ENCODE results near the gene HPN.
A peak's percentile ranks its signal among the peaks of the same experiment; 100 is the strongest.

The HPN gene

GRCh38 chr19:35060160-35060855 lies 18.8 kb downstream of the HPN start:
- POLR2A ChIA-PET (ENCODE audit: low non-redundant PET) = no interaction called here
- no peak for DNase-seq (ENCODE audit: low spot score)
- CTCF ChIA-PET = interaction anchor here (0.5 to 0.8 kb wide), 3 partner anchors 32 to 273 kb away, joined by 3 read pairs; no protein-coding TSS in a partner anchor
- TF ChIP-seq CTCF (conservative IDR thresholded peaks at IDR 0.05; ENCODE audit: low read depth) = no peak
- H3K27ac ChIP-seq = no peak overlapping the region

GRCh38 chr19:35061583-35062373 lies 20.3 kb downstream of the HPN start:
- ChIA-PET POLR2A (ENCODE audit: low non-redundant PET) (no interaction called here), CTCF (no interaction called here)
- no peak for TF ChIP-seq CTCF (conservative IDR thresholded peaks at IDR 0.05; ENCODE audit: low read depth)
- DNase-seq (ENCODE audit: low spot score) = no peak
- no peak overlapping the region for H3K27ac ChIP-seq

DNA sequence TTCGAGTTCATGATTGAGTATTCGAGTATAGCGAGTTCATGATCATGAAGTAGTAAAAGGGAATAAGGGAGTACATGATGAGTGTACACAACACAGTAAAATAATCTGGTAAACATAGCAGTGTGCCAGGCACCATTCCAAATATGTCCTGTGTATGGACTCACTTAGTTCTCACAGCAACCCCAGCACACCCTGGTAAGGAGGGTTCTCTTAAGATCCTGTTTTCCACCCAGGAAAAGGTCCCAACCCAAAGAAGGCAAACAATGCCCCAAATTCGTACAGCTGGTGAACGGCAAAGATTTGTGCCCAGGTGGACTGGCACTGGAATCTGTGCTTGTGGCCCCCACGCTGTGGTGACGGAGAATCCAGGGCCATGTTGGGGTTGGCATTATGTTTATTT lies 21.4 kb downstream of the HPN start:
- TF ChIP-seq CTCF (conservative IDR thresholded peaks at IDR 0.05; ENCODE audit: low read depth) = no peak
- no peak for DNase-seq (ENCODE audit: low spot score)
- no peak overlapping the region for H3K27ac ChIP-seq
- POLR2A ChIA-PET (ENCODE audit: low non-redundant PET) = no interaction called here
- CTCF ChIA-PET = no interaction called here

DNA sequence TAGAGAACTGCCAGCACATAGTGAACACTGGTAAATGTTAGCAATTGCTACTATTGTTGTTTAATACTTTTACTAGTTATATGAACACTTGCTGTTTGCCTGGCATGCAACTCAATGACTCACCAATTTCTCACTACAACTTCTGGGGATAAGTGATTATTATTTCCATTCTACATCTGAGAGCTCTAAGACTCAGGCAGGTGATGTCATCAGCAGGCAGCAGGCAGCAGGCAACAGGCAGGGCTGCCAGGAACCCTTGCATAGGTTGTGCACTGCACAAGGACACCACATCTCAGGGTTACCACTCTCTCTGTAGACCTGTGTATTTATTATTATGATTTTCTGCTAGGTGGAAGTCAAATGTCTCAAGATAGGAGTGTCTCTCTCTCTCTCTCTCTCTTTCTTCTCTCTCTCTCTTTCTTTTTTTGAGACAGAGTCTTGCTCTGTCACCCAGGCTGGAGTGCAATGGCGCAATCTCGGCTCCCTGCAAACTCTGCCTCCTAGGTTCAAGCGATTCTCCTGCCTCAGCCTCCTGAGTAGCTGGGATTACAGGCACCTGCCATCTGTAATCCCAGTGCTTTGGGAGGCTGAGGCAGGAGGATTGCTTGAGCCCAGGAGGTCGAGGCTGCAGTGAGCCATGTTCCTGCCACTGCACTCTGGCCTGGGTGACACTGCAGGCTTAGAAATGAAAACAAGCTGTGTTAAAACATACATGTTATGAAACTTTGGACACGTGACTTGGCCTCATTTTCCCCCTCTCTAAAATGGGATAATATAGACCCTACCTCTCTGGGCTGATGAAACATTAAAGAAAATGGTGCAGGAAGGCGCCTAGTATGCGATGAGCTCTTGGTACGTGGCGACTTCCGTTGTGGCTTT lies 22.7 kb downstream of the HPN start:
- no peak for TF ChIP-seq CTCF (conservative IDR thresholded peaks at IDR 0.05; ENCODE audit: low read depth)
- peak; percentile 63 for DNase-seq (ENCODE audit: low spot score)
- no peak overlapping the region for H3K27ac ChIP-seq
- ChIA-PET POLR2A (ENCODE audit: low non-redundant PET) (interaction anchor here (0.6 kb wide), 1 partner anchor 95 kb away, joined by 5 read pairs; no protein-coding TSS in a partner anchor), CTCF (interaction anchor here (1.1 kb wide), 1 partner anchor 9 kb away, joined by 8 read pairs; no protein-coding TSS in a partner anchor)

DNA sequence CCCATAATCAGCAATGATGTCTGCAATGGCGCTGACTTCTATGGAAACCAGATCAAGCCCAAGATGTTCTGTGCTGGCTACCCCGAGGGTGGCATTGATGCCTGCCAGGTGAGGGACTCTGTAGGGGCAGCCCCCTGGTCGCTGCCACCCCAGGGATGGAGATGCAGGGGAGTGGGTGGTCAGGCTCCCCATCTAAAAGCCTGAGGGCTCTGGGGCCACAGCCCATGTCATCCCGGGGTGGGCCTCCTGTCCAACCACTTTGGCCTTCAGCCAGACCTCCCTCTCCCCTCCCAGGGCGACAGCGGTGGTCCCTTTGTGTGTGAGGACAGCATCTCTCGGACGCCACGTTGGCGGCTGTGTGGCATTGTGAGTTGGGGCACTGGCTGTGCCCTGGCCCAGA lies 24.1 kb downstream of the HPN start:
- ChIA-PET CTCF (no interaction called here), POLR2A (ENCODE audit: low non-redundant PET) (no interaction called here)
- no peak for DNase-seq (ENCODE audit: low spot score)
- H3K27ac ChIP-seq = no peak overlapping the region
- no peak for TF ChIP-seq CTCF (conservative IDR thresholded peaks at IDR 0.05; ENCODE audit: low read depth)

GRCh38 chr19:35066121-35066520 lies 24.6 kb downstream of the HPN start:
- H3K27ac ChIP-seq = no peak overlapping the region
- ChIA-PET POLR2A (ENCODE audit: low non-redundant PET) (no interaction called here), CTCF (interaction anchor here (0.7 to 2.4 kb wide), 13 partner anchors 8 to 124 kb away, joined by 3 to 42 read pairs (median 5); partner anchors contain the start of genes FXYD1, FXYD5, FXYD7 and LGI4)
- no peak for DNase-seq (ENCODE audit: low spot score)
- no peak for TF ChIP-seq CTCF (conservative IDR thresholded peaks at IDR 0.05; ENCODE audit: low read depth)
